Measurements from ENCODE around the gene LAMA2.

DNA sequence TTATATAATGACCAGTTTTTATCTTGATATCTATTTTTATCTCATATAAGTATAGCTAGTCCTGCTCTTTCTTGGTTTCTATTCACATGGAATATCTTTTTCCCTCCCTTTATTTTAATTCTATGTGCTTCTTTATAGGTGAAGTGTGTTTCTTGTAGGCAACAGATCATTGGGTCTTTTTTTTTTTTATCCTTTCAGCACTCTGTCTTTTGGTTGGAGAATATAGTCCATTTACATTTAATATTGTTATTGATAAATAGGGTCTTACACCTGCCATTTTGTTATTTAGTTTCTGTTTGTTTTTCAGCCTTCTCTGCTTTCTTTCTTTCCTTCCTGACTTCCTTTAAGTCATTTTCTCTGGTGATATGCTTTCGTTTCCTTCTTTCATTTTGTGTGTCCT is 22.2 kb upstream of the LAMA2 start:
- TF ChIP-seq POLR2AphosphoS5 (IDR thresholded peaks at IDR 0.05) (no peak), POLR2A (IDR thresholded peaks at IDR 0.05) (no peak)

All from spleen (tissue), 3 donors.